H54 (cell line): ENCODE measurements around the gene RALGAPA1.
"Not testable (repeated sequence)": the region's sequence is repeated elsewhere in the genome, so short reads cannot be mapped to it uniquely, and the experiment has no call there.

ENCODE experiments used
- DNase-seq: peaks from one replicate; pipeline ENCODE4 v3.0.0; 2011; ENCODE audit warnings: low spot score, mixed read lengths; ENCODE audit not compliant: insufficient read length
- FAIRE-seq: peaks from 3 replicates; lab custom pipeline; 2011; peaks lifted over from hg19 to GRCh38; lab: Jason Lieb, UNC
- POLR2A ChIP-seq: IDR thresholded peaks from 2 replicates; pipeline ENCODE4 v1.6.1; 2011; ENCODE audit warnings: low read depth, mild to moderate bottlenecking, low read length

RALGAPA1 gene

DNA sequence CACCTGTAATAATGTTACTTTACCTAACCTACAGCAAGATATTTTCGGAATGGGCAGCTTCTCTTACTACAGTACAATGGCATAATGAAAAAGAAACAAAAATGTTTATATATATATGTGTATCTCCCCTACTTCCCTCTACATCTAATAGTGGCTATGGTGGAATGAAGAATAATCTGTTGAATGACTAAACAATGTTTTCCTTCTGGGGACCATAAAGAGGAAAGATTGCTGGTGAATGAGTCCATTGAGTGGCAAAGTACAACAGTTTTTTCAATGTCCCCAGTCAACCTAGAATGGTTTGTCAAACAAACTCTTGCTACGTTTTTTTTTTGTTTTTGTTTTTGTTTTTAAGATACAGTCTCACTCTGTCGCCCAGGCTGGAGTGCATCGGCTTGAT, 47.2 kb downstream of the RALGAPA1 start:
- TF ChIP-seq POLR2A: no peak
- FAIRE-seq (no peak), DNase-seq (no peak)

- no peak for TF ChIP-seq POLR2A
- FAIRE-seq: no peak
- no peak for DNase-seq
Observed at GRCh38 chr14:35760143-35760542, 49.0 kb downstream of the RALGAPA1 start.

DNA sequence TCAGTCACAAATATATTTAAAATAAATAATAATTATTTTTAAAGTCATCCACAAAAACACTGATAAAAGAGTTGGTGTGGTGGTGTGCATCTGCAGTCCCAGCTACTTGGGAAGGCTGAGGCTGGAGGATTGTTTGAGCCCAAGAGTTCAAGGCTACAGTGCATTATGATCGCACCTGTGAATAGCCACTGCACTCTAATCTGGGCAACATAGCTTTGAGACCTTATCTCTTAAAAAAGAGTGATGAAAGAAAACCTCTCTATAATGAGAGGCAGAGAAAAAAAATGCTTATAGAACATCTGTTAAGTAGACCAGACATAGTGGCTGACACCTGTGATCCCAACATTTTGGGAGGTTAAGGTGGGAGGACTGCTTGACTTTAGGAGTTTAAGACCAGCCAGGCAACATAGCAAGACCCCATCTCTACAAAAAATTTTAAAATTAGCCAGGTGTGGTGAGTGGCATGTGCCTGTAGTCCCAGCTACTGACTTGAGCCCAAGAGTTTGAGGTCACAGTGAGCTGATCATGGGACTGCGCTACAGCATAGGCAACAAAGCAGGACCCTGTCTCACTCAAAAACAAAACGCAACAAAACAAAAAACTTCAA, 50.5 kb downstream of the RALGAPA1 start:
- FAIRE-seq: no peak
- DNase-seq: no peak
- TF ChIP-seq POLR2A: no peak

- FAIRE-seq (no peak), DNase-seq (no peak)
- no peak for TF ChIP-seq POLR2A
Observed at GRCh38 chr14:35754671-35755070, 54.4 kb downstream of the RALGAPA1 start.

- FAIRE-seq (no peak), DNase-seq (no peak)
- no peak for TF ChIP-seq POLR2A
Observed at GRCh38 chr14:35752380-35752779, 56.7 kb downstream of the RALGAPA1 start.

GRCh38 chr14:35750202-35750904, 58.7 kb downstream of the RALGAPA1 start:
- no peak for TF ChIP-seq POLR2A
- no peak for FAIRE-seq
- no peak for DNase-seq

- no peak for DNase-seq
- no peak for FAIRE-seq
- TF ChIP-seq POLR2A: no peak
Observed at GRCh38 chr14:35747379-35747778, 61.7 kb downstream of the RALGAPA1 start.

DNA sequence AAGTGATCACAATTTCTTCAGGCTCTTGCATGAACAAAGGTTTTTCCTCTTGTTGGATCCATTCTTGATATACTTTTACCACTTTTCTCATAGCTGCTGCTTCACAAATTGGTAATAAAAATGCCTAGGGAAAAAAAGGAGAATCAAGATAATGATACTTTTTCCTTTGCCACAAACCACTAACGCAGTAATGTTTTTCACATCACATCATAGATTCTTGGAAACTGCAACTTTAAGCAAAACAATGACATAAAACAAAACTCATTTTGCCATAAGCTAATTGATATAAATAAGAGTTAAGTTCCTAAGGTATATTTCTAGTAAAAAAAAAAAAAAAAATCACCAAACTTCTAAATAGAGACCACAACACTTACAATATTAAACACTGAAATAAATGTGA, 66.7 kb downstream of the RALGAPA1 start:
- no peak for DNase-seq
- FAIRE-seq: no peak
- TF ChIP-seq POLR2A: no peak

DNA sequence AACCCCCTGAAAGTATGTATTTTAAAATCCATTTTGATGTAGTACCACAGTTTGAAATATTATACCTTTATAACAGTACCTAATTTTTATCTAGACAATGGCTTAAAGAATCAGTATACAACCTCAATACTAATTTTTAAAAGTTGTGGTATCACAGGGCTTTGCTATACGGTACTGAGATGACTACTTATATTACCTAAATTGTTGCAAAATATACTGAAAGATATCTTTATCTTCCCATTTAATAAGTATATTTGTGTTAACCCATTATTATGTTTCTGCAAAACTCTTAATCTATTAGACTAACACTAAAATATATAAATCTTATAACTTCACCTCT, 67.1 kb downstream of the RALGAPA1 start:
- no peak for FAIRE-seq

GRCh38 chr14:35741345-35742031, 67.6 kb downstream of the RALGAPA1 start:
- FAIRE-seq (no peak), DNase-seq (no peak)
- no peak for TF ChIP-seq POLR2A

More for the DNA sequence above, 67.1 kb downstream of the RALGAPA1 start:
- TF ChIP-seq POLR2A: no peak
- no peak for DNase-seq

GRCh38 chr14:35740215-35740614, 68.9 kb downstream of the RALGAPA1 start:
- no peak for TF ChIP-seq POLR2A
- FAIRE-seq: no peak
- no peak for DNase-seq

DNA sequence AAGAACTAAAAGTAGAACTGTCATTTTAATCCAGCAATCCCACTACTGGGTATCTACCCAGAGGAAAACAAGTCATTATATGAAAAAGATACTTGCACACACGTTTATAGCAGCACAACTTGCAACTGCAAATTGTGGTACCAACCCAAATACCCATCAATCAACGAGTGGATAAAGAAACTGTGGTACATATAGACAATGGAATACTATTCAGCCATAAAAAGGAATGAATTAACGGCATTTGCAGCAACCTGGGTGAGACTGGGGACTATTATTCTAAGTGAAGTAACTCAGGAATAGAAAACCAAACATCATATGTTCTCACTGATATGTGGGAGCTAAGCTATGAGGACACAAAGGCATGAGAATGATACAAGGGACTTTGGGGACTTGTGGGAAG, 73.9 kb downstream of the RALGAPA1 start:
- not testable (repeated sequence) for DNase-seq, FAIRE-seq

DNA sequence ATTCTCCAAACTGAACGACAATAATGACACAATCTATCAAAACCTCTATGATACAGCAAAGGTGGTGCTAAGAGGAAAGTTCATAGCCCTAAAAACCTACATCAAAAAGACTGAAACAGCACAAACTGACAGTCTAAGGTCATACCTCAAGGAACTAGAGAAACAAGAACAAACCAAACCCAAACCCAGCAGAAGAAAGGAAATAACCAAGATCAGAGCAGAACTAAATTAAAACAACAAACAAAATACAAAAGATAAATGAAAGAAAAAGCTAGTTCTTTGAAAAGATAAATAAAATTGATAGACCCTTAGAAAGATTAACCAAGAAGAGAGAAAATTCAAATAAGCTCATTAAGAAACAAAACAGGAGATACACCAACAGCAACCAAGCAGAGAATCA, 75.6 kb downstream of the RALGAPA1 start:
- not testable (repeated sequence) for DNase-seq, FAIRE-seq

- TF ChIP-seq POLR2A: no peak
- FAIRE-seq (no peak), DNase-seq (no peak)
Observed at GRCh38 chr14:35730871-35731270, 78.2 kb downstream of the RALGAPA1 start.

DNA sequence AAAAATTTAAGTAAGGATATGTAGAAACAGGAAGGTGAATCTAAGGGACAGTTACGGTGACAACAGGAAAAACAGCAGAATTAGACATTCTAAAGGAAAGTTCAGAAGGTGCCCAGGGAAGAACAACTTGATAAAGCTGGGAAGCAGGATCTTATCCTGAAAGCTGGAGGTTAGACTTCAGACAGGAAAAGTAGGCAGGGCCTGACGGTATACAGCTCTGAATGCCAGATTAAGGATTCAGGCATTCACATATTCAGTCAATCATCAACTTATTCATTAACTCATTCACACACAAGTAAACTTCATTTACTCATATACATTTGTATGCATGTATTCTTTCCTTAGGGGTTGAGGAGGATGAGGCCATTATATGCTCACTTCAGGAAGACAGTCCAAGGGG, 81.3 kb downstream of the RALGAPA1 start:
- TF ChIP-seq POLR2A: no peak
- no peak for FAIRE-seq
- DNase-seq: no peak
